Measurements from ENCODE around the gene PSMD6. TPM values are rescaled to one million over a fixed set of nuclear protein-coding genes. Genes with fewer than 3 reads are reported as not detected.

The PSMD6 gene
- total RNA-seq, 8 experiments from 2014 or later, result 77.9 to 140 (median 105) TPM

DNA sequence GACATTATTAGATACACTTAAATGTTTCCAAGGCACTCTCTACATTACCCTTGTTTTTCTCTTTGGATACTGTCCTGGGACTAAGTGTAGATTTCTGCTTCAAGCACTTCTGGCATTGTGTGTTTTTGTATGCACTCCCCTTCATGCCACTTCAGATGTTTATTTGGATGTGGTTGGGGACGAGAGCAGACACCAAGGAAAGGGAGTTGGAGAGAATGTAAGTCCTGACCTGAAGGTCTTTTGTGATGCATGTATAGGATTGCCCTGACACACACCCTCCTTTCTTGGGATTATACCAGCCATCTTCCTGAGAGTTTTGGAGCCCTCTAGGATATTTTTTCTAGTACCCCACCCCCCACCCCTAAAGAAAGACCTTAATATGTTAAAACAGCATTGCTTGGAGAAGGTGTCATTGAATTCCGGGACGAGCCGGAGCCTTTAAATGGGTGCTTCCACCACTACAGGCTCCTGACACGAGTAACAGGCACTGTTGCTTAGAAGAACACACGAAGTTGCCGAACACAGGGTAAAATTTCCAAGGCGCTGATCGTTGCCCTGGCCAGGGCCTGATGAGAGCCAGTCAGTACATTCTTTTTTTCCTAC lies 22.7 kb downstream of the PSMD6 start:
- Histone ChIP-seq H3K27ac (no peak overlapping the region), H3K4me1 (replicated peaks in 1 of 2) (no peaks in the 10 kb centered on the region), H3K4me3 (no peak overlapping the region)
- in situ Hi-C loops (cut with MboI; ENCODE audit: low pct_unique_long_range_greater_than_20kb in 2 of 9, low sequenced_read_pairs in 9 of 9, unreplicated experiment in 9 of 9), result no loop called here
- no peak for ATAC-seq (replicated peaks in 6 of 8)
- WGBS, 10 experiments, result 51 to 100% (median 67%) methylated on average over 2 to 9 of the region's 9 CpGs; no CpG with 5 or more reads in 1 of the 10 experiments

DNA sequence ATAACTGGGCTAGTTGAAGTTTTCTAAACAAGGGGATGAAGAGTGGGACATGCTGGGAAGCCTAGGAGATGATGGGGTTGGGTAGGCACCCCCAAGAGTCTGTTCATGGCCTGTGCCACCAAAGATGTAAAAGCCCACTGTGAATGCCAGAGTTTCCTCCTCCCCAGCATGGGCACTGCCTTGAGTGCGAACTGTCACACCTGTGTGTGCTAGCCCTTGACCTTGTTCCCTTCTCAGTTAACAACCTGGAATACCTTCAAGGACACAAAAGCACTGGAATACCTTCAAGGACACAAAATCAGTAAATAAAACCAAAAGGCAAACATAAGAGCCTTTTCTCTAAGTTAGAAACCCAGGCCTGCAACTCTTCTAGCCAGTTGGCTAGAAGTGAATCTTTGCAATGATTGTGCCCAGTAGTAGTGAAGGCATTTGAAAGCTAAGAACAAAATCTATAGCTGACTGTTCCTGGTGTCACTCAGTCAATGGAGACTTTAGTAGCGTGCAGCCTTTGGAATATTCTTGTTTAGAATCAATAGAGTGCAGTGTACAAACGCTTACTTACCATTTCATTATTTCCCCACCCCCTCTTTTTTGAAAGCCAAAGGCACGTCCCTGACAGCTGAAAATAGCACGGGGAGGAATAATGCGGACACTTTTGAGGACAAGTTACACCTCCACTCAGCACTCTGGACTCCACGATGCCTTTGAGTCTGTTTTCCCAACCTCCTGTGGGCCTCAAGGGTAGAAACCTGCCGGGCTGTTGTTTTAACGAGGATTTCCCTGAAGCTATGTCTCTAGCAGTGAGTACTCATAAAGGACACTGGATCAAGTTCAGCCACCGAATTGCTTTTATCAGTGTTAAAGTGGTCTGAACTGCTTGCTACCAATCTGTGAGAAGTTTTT lies 24.2 kb downstream of the PSMD6 start:
- 70 to 93% (median 77%) methylated on average over 3 to 9 of the region's 10 CpGs; no CpG with 5 or more reads in 2 of the 10 experiments for WGBS, 10 experiments
- ATAC-seq (replicated peaks in 6 of 8), result no peak

DNA sequence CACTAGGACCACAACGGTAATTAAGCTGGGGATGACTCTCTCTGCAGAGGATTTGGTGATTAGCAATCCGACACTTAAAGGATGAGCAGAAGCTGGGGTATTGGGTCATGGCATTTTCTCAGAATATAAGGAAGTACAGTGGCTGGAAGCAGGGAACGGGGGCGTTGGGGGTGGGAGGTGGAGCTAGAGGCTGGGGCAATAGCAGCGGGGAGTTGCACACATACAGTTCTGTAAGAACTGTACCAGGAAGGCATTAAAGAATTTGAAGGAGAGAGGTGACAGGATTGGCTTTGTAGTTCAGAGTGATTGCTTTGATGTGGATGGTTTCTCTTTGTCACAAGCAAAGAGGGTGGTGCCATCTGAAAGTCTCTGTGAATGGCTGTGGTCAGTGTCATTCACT lies 28.2 kb downstream of the PSMD6 start:
- 67 to 100% (median 93%) methylated on average over 1 to 2 of the region's 5 CpGs; no CpG with 5 or more reads in 6 of the 10 experiments for WGBS, 10 experiments
- ATAC-seq (replicated peaks in 6 of 8), result no peak
- Histone ChIP-seq H3K27ac (no peak overlapping the region), H3K4me3 (no peak overlapping the region), H3K4me1 (replicated peaks in 1 of 2) (no peaks in the 10 kb centered on the region)
- in situ Hi-C loops (cut with MboI; ENCODE audit: low pct_unique_long_range_greater_than_20kb in 2 of 9, low sequenced_read_pairs in 9 of 9, unreplicated experiment in 9 of 9), result loop anchor here in 1 of 9 experiments (25.0 kb wide), 1 partner anchor 633 kb away; no protein-coding TSS in a partner anchor

More for the DNA sequence above, 24.2 kb downstream of the PSMD6 start:
- in situ Hi-C loops (cut with MboI; ENCODE audit: low pct_unique_long_range_greater_than_20kb in 2 of 9, low sequenced_read_pairs in 9 of 9, unreplicated experiment in 9 of 9), result loop anchor here in 1 of 9 experiments (25.0 kb wide), 1 partner anchor 637 kb away; no protein-coding TSS in a partner anchor
- Histone ChIP-seq H3K27ac (no peak overlapping the region), H3K4me3 (no peak overlapping the region), H3K4me1 (replicated peaks in 1 of 2) (no peaks in the 10 kb centered on the region)

DNA sequence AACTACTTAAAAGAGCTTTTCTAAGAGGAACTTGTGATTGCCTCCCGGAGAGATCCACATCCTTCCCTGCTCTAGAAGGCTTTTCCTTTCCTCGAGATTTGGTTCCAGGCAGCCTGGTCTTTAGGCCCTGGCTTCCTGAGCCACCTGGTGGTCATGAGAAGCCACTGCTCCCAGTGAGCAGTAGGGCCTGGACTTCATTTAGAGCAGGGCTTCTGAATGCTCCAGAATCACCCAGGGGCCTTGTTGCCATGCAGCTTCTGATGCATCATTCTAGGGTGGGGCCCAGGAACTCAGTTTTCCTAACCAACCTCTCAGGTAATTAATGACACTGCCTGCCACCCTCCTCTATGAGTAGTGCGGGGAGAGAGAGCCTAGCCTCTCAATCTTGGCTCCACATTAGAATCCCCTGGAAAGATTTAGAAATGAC lies 29.6 kb downstream of the PSMD6 start:
- ATAC-seq (replicated peaks in 6 of 8), result peak; percentile 81 to 99 (median 95)
- in situ Hi-C loops (cut with MboI; ENCODE audit: low pct_unique_long_range_greater_than_20kb in 2 of 9, low sequenced_read_pairs in 9 of 9, unreplicated experiment in 9 of 9), result loop anchor here in 1 of 9 experiments (25.0 kb wide), 1 partner anchor 631 kb away; no protein-coding TSS in a partner anchor

DNA sequence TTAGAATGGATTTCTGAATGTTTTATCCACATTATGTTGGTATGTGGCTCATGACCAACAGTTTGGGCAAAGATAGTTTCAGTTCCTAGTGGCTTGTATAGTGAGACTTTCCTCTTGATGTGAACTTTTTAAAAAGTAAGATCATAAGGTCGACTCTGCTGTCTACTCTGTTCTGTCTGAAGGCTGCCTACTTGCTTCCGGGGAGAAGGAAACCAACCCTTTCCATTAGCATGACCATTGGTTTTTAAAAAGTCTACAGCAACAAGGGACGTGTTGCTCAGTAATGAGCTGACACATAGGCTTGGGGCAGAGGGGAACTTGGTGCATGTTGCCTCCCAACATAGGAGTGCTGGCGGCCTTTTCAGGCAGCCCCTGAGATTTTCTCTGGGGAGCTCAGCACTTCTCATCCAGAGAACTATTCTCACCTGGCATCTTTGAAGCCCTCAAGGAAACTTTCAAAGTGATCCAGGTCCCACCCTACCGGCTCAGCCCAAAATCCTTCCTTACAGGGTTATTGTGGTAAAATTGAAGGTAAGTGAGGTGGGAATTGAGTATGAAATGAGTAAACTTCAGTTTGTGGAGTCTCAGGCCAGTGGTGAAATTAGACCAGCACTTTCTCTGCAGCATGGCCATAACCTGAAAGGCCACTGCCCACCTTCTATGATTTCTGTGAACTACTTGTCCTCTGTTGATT lies 30.6 kb downstream of the PSMD6 start:
- H3K27ac ChIP-seq, result no peak overlapping the region
- in situ Hi-C loops (cut with MboI; ENCODE audit: low pct_unique_long_range_greater_than_20kb in 2 of 9, low sequenced_read_pairs in 9 of 9, unreplicated experiment in 9 of 9), result loop anchor here in 1 of 9 experiments (25.0 kb wide), 1 partner anchor 630 kb away; no protein-coding TSS in a partner anchor
- WGBS, 10 experiments, result 60 to 89% (median 75%) methylated on average over 1 to 5 of the region's 5 CpGs; no CpG with 5 or more reads in 1 of the 10 experiments

More for the DNA sequence above, 29.6 kb downstream of the PSMD6 start:
- no peak overlapping the region for H3K4me3 ChIP-seq
- 0 to 50% (median 14%) methylated on average over 1 to 3 of the region's 3 CpGs; no CpG with 5 or more reads in 3 of the 10 experiments for WGBS, 10 experiments
- no peak overlapping the region for H3K27ac ChIP-seq
- H3K4me1 ChIP-seq (replicated peaks in 1 of 2), result no peaks in the 10 kb centered on the region

DNA sequence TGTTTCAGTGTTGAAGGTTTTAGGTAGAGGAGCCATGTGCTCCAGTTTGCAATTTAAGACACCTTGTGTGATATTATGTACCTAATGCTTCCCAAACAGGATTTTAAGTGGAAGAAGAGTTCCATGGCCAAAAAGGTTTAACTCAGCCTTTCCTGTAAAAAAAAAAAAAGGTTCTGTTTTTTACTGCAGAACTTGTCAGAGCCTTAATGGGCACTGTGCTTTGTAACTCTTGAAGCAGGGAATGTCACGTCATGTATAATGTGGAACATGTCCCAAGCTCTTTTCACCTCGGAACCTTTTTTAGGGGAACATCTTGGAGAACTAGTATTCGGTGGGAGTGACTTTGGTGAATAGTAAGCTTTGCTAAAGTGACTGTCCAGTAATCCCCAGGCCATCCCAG lies 31.6 kb downstream of the PSMD6 start:
- Histone ChIP-seq H3K27ac (no peak overlapping the region), H3K4me1 (replicated peaks in 1 of 2) (no peaks in the 10 kb centered on the region), H3K4me3 (no peak overlapping the region)
- in situ Hi-C loops (cut with MboI; ENCODE audit: low pct_unique_long_range_greater_than_20kb in 2 of 9, low sequenced_read_pairs in 9 of 9, unreplicated experiment in 9 of 9), result loop anchor here in 1 of 9 experiments (25.0 kb wide), 1 partner anchor 629 kb away; no protein-coding TSS in a partner anchor
- WGBS, 10 experiments, result 100% methylated on average over 1 to 3 of the region's 3 CpGs; no CpG with 5 or more reads in 3 of the 10 experiments
- ATAC-seq (replicated peaks in 6 of 8), result no peak

More for the DNA sequence above, 30.6 kb downstream of the PSMD6 start:
- ATAC-seq (replicated peaks in 6 of 8), result no peak
- no peaks in the 10 kb centered on the region for H3K4me1 ChIP-seq (replicated peaks in 1 of 2)
- no peak overlapping the region for H3K4me3 ChIP-seq

DNA sequence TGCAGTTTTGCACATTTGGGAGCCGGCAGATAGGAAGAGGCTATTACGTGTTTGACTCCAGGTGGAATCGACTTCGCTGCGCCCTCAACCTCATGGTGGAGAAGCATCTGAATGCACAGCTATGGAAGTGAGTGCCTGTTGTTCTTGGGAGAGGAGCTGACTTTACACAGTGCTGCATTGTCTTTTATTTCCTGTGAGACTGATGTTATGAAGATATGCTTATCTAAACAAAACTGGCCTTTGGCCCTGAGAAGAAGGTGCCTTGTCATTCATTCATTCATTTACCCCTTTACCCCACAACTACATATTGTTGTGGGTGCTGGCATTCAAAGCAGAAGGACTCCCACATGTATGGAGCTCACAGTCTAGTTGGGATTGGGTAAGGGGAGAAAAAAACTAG lies 32.6 kb downstream of the PSMD6 start:
- no peaks in the 10 kb centered on the region for H3K4me1 ChIP-seq (replicated peaks in 1 of 2)
- WGBS, 10 experiments, result 87 to 100% (median 90%) methylated on average over 1 to 4 of the region's 5 CpGs; no CpG with 5 or more reads in 7 of the 10 experiments
- no peak for ATAC-seq (replicated peaks in 6 of 8)
- H3K27ac ChIP-seq, result no peak overlapping the region
- no peak overlapping the region for H3K4me3 ChIP-seq
- in situ Hi-C loops (cut with MboI; ENCODE audit: low pct_unique_long_range_greater_than_20kb in 2 of 9, low sequenced_read_pairs in 9 of 9, unreplicated experiment in 9 of 9), result loop anchor here in 1 of 9 experiments (25.0 kb wide), 1 partner anchor 628 kb away; no protein-coding TSS in a partner anchor

DNA sequence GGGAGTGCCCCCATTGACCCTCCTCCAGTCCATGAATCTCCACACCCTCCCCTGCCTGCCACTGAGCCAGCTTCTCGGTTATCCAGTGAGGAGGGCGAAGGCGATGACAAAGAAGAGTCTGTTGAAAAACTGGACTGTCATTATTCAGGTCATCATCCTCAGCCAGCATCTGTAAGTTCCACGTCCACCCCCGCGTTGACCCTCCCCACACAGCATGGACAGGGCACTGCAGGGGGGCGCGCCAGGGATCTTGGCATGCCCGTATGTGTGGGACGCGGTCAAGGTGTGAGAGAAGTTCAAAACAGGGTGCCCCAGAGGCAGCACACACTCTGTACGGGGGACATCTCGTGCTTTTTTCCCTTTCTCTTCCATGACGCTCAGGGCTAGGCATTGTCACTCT lies 33.1 kb downstream of the PSMD6 start:
- H3K27ac ChIP-seq, result no peak overlapping the region
- ATAC-seq (replicated peaks in 6 of 8), result no peak
- WGBS, 10 experiments, result 90 to 100% (median 100%) methylated on average over 2 to 6 of the region's 14 CpGs; no CpG with 5 or more reads in 3 of the 10 experiments
- H3K4me3 ChIP-seq, result no peak overlapping the region
- no peaks in the 10 kb centered on the region for H3K4me1 ChIP-seq (replicated peaks in 1 of 2)
- in situ Hi-C loops (cut with MboI; ENCODE audit: low pct_unique_long_range_greater_than_20kb in 2 of 9, low sequenced_read_pairs in 9 of 9, unreplicated experiment in 9 of 9), result loop anchor here in 1 of 9 experiments (25.0 kb wide), 1 partner anchor 628 kb away; no protein-coding TSS in a partner anchor

DNA sequence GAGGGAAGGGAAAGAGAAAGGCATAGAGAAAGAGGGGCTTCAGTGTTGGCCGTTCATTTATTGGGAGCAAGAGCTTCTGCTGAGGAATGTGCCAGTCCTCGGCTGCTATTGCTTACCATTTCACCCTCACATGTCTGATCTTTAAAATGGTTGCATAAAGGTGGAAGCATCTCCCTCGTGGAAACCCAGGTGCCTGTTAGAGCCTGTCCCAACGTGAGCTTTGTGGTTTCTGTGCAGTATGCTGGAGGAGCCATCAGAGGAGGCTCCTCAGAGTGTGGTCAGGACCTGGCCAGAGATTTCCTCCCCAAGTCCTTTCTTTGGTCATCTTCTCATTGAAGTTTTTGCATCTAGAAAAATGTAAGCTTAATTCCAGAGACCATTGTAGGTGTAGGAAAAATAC lies 34.4 kb downstream of the PSMD6 start:
- in situ Hi-C loops (cut with MboI; ENCODE audit: low pct_unique_long_range_greater_than_20kb in 2 of 9, low sequenced_read_pairs in 9 of 9, unreplicated experiment in 9 of 9), result loop anchor here in 1 of 9 experiments (25.0 kb wide), 1 partner anchor 627 kb away; no protein-coding TSS in a partner anchor
- no peak overlapping the region for H3K27ac ChIP-seq
- ATAC-seq (replicated peaks in 6 of 8), result no peak
- WGBS, 10 experiments, result 65 to 100% (median 84%) methylated on average over 1 to 4 of the region's 4 CpGs; no CpG with 5 or more reads in 3 of the 10 experiments
- H3K4me3 ChIP-seq, result no peak overlapping the region
- no peaks in the 10 kb centered on the region for H3K4me1 ChIP-seq (replicated peaks in 1 of 2)

DNA sequence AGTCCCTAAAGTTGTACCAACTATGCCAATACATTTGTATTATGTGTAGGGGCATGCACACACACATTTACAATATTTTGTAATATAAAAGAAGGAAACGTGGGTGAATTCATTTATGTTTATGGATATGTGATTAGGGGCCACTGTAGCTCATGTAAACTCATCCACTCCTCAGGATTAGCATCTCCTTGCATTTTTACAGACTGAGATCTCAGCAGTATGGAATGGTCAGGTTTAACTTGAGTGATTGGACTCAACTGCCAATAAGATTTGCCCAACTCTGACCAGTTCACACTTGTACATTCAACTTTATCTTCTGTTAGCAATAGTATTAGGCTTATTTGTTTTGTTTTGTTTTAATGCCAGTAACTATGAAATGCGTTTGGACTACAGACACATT lies 36.5 kb downstream of the PSMD6 start:
- ATAC-seq (replicated peaks in 6 of 8), result peak in 3 of 8 experiments; percentile 49 to 68 (median 64)
- 0 to 100% (median 85%) methylated on average over 1 to 2 of the region's 2 CpGs for WGBS, 10 experiments
- H3K4me1 ChIP-seq (replicated peaks in 1 of 2), result no peaks in the 10 kb centered on the region
- no peak overlapping the region for H3K4me3 ChIP-seq
- in situ Hi-C loops (cut with MboI; ENCODE audit: low pct_unique_long_range_greater_than_20kb in 2 of 9, low sequenced_read_pairs in 9 of 9, unreplicated experiment in 9 of 9), result loop anchor here in 1 of 9 experiments (25.0 kb wide), 1 partner anchor 625 kb away; no protein-coding TSS in a partner anchor
- H3K27ac ChIP-seq, result no peak overlapping the region

DNA sequence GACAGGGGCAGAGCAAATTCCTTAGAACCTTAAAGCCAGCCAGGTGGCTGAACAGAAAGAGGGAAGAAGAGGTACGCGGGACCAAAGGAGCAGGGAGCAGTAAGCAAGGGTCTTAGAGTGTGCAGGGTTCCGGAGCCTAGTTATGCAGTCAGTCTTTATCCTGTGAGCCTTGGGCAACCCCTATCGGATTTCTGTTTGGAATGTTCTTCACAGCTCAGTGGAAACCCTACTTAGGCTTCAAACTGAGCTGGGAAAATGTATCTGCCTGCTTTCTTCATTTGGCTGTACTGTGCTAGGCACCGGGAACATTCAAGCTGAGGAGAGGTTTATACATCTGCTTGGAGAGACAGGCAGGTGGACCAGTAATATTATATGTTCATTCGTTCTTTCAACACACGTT lies 37.1 kb downstream of the PSMD6 start:
- in situ Hi-C loops (cut with MboI; ENCODE audit: low pct_unique_long_range_greater_than_20kb in 2 of 9, low sequenced_read_pairs in 9 of 9, unreplicated experiment in 9 of 9), result loop anchor here in 1 of 9 experiments (25.0 kb wide), 1 partner anchor 624 kb away; no protein-coding TSS in a partner anchor
- Histone ChIP-seq H3K4me1 (replicated peaks in 1 of 2) (no peaks in the 10 kb centered on the region), H3K27ac (no peak overlapping the region), H3K4me3 (no peak overlapping the region)
- 60 to 100% (median 91%) methylated on average over 1 to 7 of the region's 7 CpGs; no CpG with 5 or more reads in 2 of the 10 experiments for WGBS, 10 experiments
- peak in 1 of 8 experiments; percentile 36 for ATAC-seq (replicated peaks in 6 of 8)

DNA sequence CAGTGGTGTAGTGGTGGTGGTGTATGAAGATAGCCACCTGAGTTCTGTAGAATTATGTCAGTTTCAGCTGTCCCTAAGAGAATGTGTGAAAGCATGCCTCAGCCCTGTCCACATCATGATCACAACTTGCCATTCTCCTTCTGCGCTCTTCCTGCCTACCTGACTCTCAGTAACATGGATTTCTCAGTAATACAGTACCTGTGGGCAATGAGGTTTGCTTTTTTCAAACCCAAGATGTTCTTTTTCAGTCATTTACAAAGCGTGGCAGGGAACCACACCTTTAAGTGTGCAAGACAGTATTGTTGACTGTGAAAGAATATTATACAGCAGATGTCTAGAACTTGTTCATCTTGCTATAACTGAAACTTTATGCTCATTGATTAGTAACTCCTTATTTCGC lies 38.9 kb downstream of the PSMD6 start:
- WGBS, 10 experiments, result 84 to 100% (median 100%) methylated on average over 1 to 3 of the region's 3 CpGs; no CpG with 5 or more reads in 3 of the 10 experiments
- Histone ChIP-seq H3K4me3 (no peak overlapping the region), H3K4me1 (replicated peaks in 1 of 2) (no peaks in the 10 kb centered on the region), H3K27ac (no peak overlapping the region)
- in situ Hi-C loops (cut with MboI; ENCODE audit: low pct_unique_long_range_greater_than_20kb in 2 of 9, low sequenced_read_pairs in 9 of 9, unreplicated experiment in 9 of 9), result loop anchor here in 1 of 9 experiments (25.0 kb wide), 1 partner anchor 622 kb away; no protein-coding TSS in a partner anchor
- no peak for ATAC-seq (replicated peaks in 6 of 8)
